Astrocyte (in vitro differentiated cells and primary cell): ENCODE data around the gene CNOT11. TPM values are rescaled to one million over a fixed set of nuclear protein-coding genes. Genes with fewer than 3 reads are reported as not detected.

ENCODE experiments used
- DNase-seq: peaks from one replicate; pipeline ENCODE4 v3.0.0-alpha.2; 2010; ENCODE audit warnings: low read depth
- FAIRE-seq: peaks from 2 replicates; lab custom pipeline; 2011; peaks lifted over from hg19 to GRCh38; lab: Jason Lieb, UNC
- H2AFZ ChIP-seq: 2 replicates; pipeline ENCODE4 v1.6.0; 2012; ENCODE audit warnings: low read depth, low read length, inconsistent platforms
- H3K27ac ChIP-seq: 2 replicates; pipeline ENCODE4 v1.5.1; 2011; ENCODE audit warnings: low read depth, low read length, inconsistent platforms
- H3K27me3 ChIP-seq: 2 replicates; pipeline ENCODE4 v1.6.0; 2011; ENCODE audit warnings: low read length, inconsistent platforms; ENCODE audit not compliant: insufficient read depth
- H3K36me3 ChIP-seq: 2 replicates; pipeline ENCODE4 v1.5.1; 2011; ENCODE audit warnings: low read length, inconsistent platforms; ENCODE audit not compliant: insufficient read depth
- H3K4me1 ChIP-seq: 2 replicates; pipeline ENCODE4 v1.5.1; 2011; ENCODE audit warnings: low read length, inconsistent platforms; ENCODE audit not compliant: insufficient read depth
- H3K4me2 ChIP-seq: 2 replicates; pipeline ENCODE4 v1.6.0; 2012; ENCODE audit warnings: low read length, inconsistent platforms
- H3K4me3 ChIP-seq: 2 replicates; pipeline ENCODE4 v1.5.1; 2011; ENCODE audit warnings: low read depth, mild to moderate bottlenecking, low read length, inconsistent platforms; ENCODE audit not compliant: insufficient read depth
- H3K79me2 ChIP-seq: 2 replicates; pipeline ENCODE4 v1.6.0; 2012; ENCODE audit warnings: mild to moderate bottlenecking, low read length, inconsistent platforms; ENCODE audit not compliant: insufficient read depth
- H3K9ac ChIP-seq: 2 replicates; pipeline ENCODE4 v1.6.0; 2012; ENCODE audit warnings: mild to moderate bottlenecking, low read length, inconsistent platforms
- H3K9me3 ChIP-seq: 2 replicates; pipeline ENCODE4 v1.5.1; 2012; ENCODE audit warnings: low read depth, mild to moderate bottlenecking, low read length, inconsistent platforms; ENCODE audit not compliant: insufficient read depth
- H4K20me1 ChIP-seq: 2 replicates; pipeline ENCODE4 v1.6.0; 2012; ENCODE audit warnings: low read length, inconsistent platforms; ENCODE audit not compliant: insufficient read depth
- H3K27ac Mint-ChIP-seq: one replicate; pipeline ENCODE4 v1.8.0; 2021; ENCODE audit warnings: mild to moderate bottlenecking, mixed read lengths; ENCODE audit not compliant: unreplicated experiment
- H3K27me3 Mint-ChIP-seq: one replicate; pipeline ENCODE4 v1.8.0; 2021; ENCODE audit warnings: low read depth, mixed read lengths; ENCODE audit not compliant: unreplicated experiment
- H3K36me3 Mint-ChIP-seq: one replicate; pipeline ENCODE4 v1.8.0; 2021; ENCODE audit warnings: low read depth, mixed read lengths; ENCODE audit not compliant: unreplicated experiment
- H3K4me1 Mint-ChIP-seq: one replicate; pipeline ENCODE4 v1.8.0; 2021; ENCODE audit warnings: low read depth, mixed read lengths; ENCODE audit not compliant: unreplicated experiment
- H3K4me3 Mint-ChIP-seq: one replicate; pipeline ENCODE4 v1.8.0; 2021; ENCODE audit warnings: mild to moderate bottlenecking, moderate library complexity, mixed read lengths; ENCODE audit not compliant: unreplicated experiment
- H3K9me3 Mint-ChIP-seq: one replicate; pipeline ENCODE4 v1.8.0; 2021; ENCODE audit warnings: mild to moderate bottlenecking, mixed read lengths; ENCODE audit not compliant: unreplicated experiment
- EZH2 ChIP-seq: IDR thresholded peaks from 2 replicates; pipeline ENCODE4 v1.6.1; 2012; ENCODE audit warnings: mild to moderate bottlenecking, low read length, inconsistent platforms; ENCODE audit not compliant: insufficient read depth
- total RNA-seq: library from RNA; stranded (reverse); gene quantifications from 2 replicates; pipeline ENCODE4 v1.2.1, GENCODE V29; 2021
- TF ChIP-seq, protein P1 (sequence below): IDR thresholded peaks from 2 replicates; pipeline ENCODE4 v1.5.1; 2011; ENCODE audit warnings: low read depth, mild to moderate bottlenecking, inconsistent platforms, low read length, moderate library complexity; ENCODE audit not compliant: insufficient read depth

The CNOT11 gene
- total RNA-seq, 1 donor from 2014 or later, result 37.0 TPM

DNA sequence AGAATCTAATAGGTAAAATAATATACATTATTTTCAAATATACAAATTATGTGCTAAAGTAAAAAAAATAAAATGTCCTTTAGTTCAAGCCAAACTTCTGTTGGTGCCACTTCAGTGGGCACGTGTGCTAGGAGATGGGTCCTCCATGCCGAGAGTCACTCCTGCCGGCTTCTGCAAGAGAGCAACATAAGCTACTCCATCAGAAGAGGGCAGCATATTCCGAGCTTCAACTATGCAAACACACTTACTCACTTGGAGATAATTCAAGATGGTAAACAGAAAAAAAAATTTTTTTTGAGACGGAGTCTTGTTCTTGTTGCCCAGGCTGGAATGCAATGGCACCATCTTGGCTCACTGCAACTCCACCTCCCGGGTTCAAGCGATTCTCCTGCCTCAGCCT lies 24.4 kb downstream of the CNOT11 start:
- no peaks in the 10 kb centered on the region for H3K27me3 Mint-ChIP-seq
- H3K4me1 Mint-ChIP-seq, result no peaks in the 10 kb centered on the region
- TF ChIP-seq, protein P1, sequence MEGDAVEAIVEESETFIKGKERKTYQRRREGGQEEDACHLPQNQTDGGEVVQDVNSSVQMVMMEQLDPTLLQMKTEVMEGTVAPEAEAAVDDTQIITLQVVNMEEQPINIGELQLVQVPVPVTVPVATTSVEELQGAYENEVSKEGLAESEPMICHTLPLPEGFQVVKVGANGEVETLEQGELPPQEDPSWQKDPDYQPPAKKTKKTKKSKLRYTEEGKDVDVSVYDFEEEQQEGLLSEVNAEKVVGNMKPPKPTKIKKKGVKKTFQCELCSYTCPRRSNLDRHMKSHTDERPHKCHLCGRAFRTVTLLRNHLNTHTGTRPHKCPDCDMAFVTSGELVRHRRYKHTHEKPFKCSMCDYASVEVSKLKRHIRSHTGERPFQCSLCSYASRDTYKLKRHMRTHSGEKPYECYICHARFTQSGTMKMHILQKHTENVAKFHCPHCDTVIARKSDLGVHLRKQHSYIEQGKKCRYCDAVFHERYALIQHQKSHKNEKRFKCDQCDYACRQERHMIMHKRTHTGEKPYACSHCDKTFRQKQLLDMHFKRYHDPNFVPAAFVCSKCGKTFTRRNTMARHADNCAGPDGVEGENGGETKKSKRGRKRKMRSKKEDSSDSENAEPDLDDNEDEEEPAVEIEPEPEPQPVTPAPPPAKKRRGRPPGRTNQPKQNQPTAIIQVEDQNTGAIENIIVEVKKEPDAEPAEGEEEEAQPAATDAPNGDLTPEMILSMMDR, result no peak
- no peak for TF ChIP-seq EZH2
- no peaks in the 10 kb centered on the region for H3K9me3 Mint-ChIP-seq
- H3K9me3 ChIP-seq, result no peaks in the 10 kb centered on the region
- H2AFZ ChIP-seq, result no peak overlapping the region
- no peak overlapping the region for H3K4me3 Mint-ChIP-seq
- no peak overlapping the region for H3K4me2 ChIP-seq
- H4K20me1 ChIP-seq, result no peaks in the 10 kb centered on the region
- H3K9ac ChIP-seq, result no peak overlapping the region
- no peak overlapping the region for H3K27ac Mint-ChIP-seq
- H3K27me3 ChIP-seq, result no peaks in the 10 kb centered on the region
- H3K79me2 ChIP-seq, result peaks cover 4% of the 10 kb centered on the region
- H3K27ac ChIP-seq, result no peak overlapping the region
- peaks cover 39% of the 10 kb centered on the region for H3K36me3 ChIP-seq
- DNase-seq, result peak; percentile 32
- FAIRE-seq, result no peak
- no peak overlapping the region for H3K4me3 ChIP-seq
- H3K36me3 Mint-ChIP-seq, result peaks cover 12% of the 10 kb centered on the region
- no peaks in the 10 kb centered on the region for H3K4me1 ChIP-seq

DNA sequence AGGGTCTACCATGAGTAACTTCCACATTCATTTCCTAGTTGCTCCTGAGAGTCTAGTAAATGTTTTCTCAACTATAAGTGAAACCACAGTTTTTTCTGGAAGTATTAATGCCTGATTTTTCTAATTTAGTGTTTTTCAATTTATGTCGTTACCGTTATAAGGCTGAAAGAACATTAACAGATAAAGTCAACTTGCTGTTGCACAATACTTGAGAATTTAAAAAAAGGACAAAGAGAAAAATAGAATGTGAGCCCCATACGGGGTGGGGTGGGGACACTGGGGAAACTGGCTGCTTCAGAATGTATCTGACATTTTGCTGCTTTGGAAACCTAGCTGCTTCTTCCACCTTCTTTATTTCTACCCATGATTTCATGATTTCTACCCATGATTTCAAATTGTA lies 26.2 kb downstream of the CNOT11 start:
- Mint-ChIP-seq H3K4me1 (no peaks in the 10 kb centered on the region), H3K4me3 (no peak overlapping the region), H3K27ac (no peak overlapping the region), H3K9me3 (no peaks in the 10 kb centered on the region), H3K36me3 (peaks cover 16% of the 10 kb centered on the region), H3K27me3 (no peaks in the 10 kb centered on the region)
- Histone ChIP-seq H2AFZ (no peak overlapping the region), H3K9me3 (no peaks in the 10 kb centered on the region), H3K4me2 (no peak overlapping the region), H3K27ac (no peak overlapping the region), H3K9ac (no peak overlapping the region), H3K4me1 (no peaks in the 10 kb centered on the region), H4K20me1 (peaks cover 9% of the 10 kb centered on the region), H3K4me3 (no peak overlapping the region), H3K36me3 (peaks cover 34% of the 10 kb centered on the region), H3K79me2 (peaks cover 3% of the 10 kb centered on the region), H3K27me3 (no peaks in the 10 kb centered on the region)
- TF ChIP-seq, protein P1, result no peak
- TF ChIP-seq EZH2, result no peak
- DNase-seq, result no peak
- no peak for FAIRE-seq

DNA sequence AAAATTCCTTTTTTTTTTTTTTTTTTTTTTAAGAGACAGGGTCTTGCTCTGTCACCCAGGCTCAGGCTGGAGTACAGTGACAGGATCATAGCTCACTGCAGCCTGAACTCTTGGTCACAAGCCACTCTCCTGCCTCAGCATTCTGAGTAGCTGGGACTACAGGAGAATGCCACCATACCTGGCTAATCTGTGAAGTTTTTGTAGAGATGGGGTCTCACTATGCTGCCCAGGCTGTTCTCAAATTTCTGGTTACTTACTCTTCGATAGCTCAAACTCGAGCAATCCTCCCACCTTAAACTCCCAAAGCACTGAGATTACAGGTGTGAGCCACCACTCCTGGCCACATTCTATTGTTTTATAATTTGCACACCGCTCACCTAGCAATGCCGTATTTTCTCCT lies 28.8 kb downstream of the CNOT11 start:
- Histone ChIP-seq H3K36me3 (peaks cover 43% of the 10 kb centered on the region), H3K27me3 (no peaks in the 10 kb centered on the region), H4K20me1 (peaks cover 9% of the 10 kb centered on the region), H3K27ac (no peak overlapping the region), H3K4me3 (no peak overlapping the region), H3K4me1 (no peaks in the 10 kb centered on the region), H3K9me3 (no peaks in the 10 kb centered on the region), H2AFZ (no peak overlapping the region), H3K9ac (no peak overlapping the region), H3K79me2 (no peaks in the 10 kb centered on the region), H3K4me2 (no peak overlapping the region)
- no peak overlapping the region for H3K4me3 Mint-ChIP-seq
- no peak overlapping the region for H3K27ac Mint-ChIP-seq
- DNase-seq, result no peak
- no peak for TF ChIP-seq EZH2
- TF ChIP-seq, protein P1, result no peak
- H3K4me1 Mint-ChIP-seq, result no peaks in the 10 kb centered on the region
- no peaks in the 10 kb centered on the region for H3K27me3 Mint-ChIP-seq
- H3K36me3 Mint-ChIP-seq, result peaks cover 19% of the 10 kb centered on the region
- no peaks in the 10 kb centered on the region for H3K9me3 Mint-ChIP-seq
- FAIRE-seq, result no peak
